ENCODE data around the gene GTF2E1.

GTF2E1 gene

GRCh38 chr3:120798346-120798745 lies 55.8 kb downstream of the GTF2E1 start:
- DNase-seq (ENCODE audit: low read depth in 2 of 2): no peak

GRCh38 chr3:120800625-120801024 lies 58.1 kb downstream of the GTF2E1 start:
- no peak for DNase-seq (ENCODE audit: low read depth in 2 of 2)

- DNase-seq (ENCODE audit: low read depth in 2 of 2): no peak
Observed at GRCh38 chr3:120801484-120801883, 58.9 kb downstream of the GTF2E1 start.

- DNase-seq (ENCODE audit: low read depth in 2 of 2): no peak
Observed at GRCh38 chr3:120802916-120803315, 60.4 kb downstream of the GTF2E1 start.

GRCh38 chr3:120816728-120817127 lies 74.2 kb downstream of the GTF2E1 start:
- no peak for DNase-seq (ENCODE audit: low read depth in 2 of 2)

- DNase-seq (ENCODE audit: low read depth in 2 of 2): no peak
Observed at GRCh38 chr3:120820748-120821147, 78.2 kb downstream of the GTF2E1 start.

GRCh38 chr3:120821426-120821825 lies 78.9 kb downstream of the GTF2E1 start:
- no peak for DNase-seq (ENCODE audit: low read depth in 2 of 2)

GRCh38 chr3:120823156-120823555 lies 80.6 kb downstream of the GTF2E1 start:
- DNase-seq (ENCODE audit: low read depth in 2 of 2): no peak

- no peak for DNase-seq (ENCODE audit: low read depth in 2 of 2)
Observed at GRCh38 chr3:120824613-120825012, 82.1 kb downstream of the GTF2E1 start.

GRCh38 chr3:120828796-120829195 lies 86.3 kb downstream of the GTF2E1 start:
- no peak for DNase-seq (ENCODE audit: low read depth in 2 of 2)

- no peak for DNase-seq (ENCODE audit: low read depth in 2 of 2)
Observed at GRCh38 chr3:120831066-120831465, 88.5 kb downstream of the GTF2E1 start.
